ENCODE data around the gene SLC37A2.

DNA sequence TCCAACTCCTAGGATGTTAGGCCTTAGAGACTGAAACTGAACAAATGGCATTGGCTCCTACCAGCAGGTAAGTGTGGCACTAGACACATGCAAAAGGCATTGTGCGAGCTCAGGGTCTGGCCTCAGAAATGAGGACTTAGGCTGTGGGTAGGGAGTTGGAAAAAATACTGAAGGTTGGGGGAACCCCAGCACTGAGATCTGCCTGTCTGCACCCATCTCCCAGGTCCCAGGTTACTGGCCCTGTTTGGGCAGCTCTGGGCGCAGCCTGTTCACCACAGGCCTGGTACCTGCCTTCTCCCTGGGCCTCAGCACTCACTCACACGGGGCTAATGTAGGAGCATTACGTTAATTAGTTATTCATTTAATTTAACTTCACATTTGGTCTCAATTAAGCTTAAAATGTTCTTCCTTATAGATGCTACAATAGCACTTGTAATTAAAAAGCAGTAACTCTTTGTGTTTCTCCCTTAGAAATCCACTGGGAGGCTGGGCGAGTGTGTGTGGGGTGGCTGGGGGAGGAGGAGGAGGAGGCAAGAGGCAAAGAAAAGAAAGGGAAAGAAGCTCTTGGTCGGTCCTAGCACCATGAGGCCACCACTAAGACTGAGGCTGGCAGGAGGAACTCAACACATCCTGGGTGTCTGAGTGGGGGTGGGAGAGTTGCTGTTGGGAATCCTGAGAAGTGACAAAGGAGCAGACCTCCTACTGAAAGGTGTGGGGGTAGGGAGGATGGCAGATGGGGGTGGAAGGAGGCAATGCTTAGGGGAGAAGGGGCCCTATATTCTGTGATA lies 29.0 kb downstream of the SLC37A2 start:
- TF ChIP-seq POLR2AphosphoS5 (IDR thresholded peaks at IDR 0.05; ENCODE audit: borderline replicate concordance, low read depth, low read length) (no peak), EZH2 (IDR thresholded peaks at IDR 0.05) (no peak)
